ENCODE data around the gene GAS1.

DNA sequence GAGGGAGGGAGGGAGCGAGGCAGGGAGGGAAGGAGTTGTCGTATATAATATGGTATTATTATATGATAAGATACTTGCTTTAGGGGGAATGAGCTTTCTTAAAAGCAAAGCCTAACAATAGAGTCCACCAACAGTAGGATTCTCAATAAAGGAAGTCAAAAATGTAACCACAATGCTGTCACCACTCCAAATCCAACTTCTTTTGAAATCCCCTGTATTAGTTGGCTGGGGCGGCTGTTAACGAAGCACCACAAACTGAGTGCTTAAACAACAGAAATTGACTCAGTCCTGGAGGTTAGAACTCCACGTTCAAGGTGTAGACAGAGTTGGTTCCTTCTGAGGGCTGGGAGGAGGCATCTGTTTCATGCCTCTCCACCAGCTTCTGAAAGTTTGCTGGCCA is 23.1 kb downstream of the GAS1 start:
- TF ChIP-seq, protein P1, sequence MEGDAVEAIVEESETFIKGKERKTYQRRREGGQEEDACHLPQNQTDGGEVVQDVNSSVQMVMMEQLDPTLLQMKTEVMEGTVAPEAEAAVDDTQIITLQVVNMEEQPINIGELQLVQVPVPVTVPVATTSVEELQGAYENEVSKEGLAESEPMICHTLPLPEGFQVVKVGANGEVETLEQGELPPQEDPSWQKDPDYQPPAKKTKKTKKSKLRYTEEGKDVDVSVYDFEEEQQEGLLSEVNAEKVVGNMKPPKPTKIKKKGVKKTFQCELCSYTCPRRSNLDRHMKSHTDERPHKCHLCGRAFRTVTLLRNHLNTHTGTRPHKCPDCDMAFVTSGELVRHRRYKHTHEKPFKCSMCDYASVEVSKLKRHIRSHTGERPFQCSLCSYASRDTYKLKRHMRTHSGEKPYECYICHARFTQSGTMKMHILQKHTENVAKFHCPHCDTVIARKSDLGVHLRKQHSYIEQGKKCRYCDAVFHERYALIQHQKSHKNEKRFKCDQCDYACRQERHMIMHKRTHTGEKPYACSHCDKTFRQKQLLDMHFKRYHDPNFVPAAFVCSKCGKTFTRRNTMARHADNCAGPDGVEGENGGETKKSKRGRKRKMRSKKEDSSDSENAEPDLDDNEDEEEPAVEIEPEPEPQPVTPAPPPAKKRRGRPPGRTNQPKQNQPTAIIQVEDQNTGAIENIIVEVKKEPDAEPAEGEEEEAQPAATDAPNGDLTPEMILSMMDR (IDR thresholded peaks at IDR 0.05), result no peak
- no peak for TF ChIP-seq EZH2 (IDR thresholded peaks at IDR 0.05; ENCODE audit: borderline replicate concordance, insufficient read depth, low read depth, low read length, poor library complexity, severe bottlenecking)

Data from B cell (primary cell).